Measurements from ENCODE around the gene PI4KB.

Gene PI4KB

GRCh38 chr1:151292207-151293030 is 34.8 kb downstream of the PI4KB start:
- DNase-seq, result no peak
- in situ Hi-C loops (cut with HindIII; ENCODE audit: low pct_ligation_motif_present, low sequenced_read_pairs), result no loop called here
- H3K27me3 ChIP-seq (replicated peaks), result no peaks in the 10 kb centered on the region
- no peak overlapping the region for H3K4me3 ChIP-seq (ENCODE audit: low read depth, low read length)
- H3K36me3 ChIP-seq (replicated peaks), result peaks cover 79% of the 10 kb centered on the region
- H3K27ac ChIP-seq, result no peak overlapping the region
- peak; percentile 20 for TF ChIP-seq CTCF (IDR thresholded peaks at IDR 0.05; ENCODE audit: low read depth, low read length, missing control alignments)

- Histone ChIP-seq H3K27ac (no peak overlapping the region), H3K36me3 (replicated peaks) (peaks cover 82% of the 10 kb centered on the region), H3K27me3 (replicated peaks) (no peaks in the 10 kb centered on the region), H3K4me3 (ENCODE audit: low read depth, low read length) (no peak overlapping the region)
- no peak for DNase-seq
- in situ Hi-C loops (cut with HindIII; ENCODE audit: low pct_ligation_motif_present, low sequenced_read_pairs), result no loop called here
- TF ChIP-seq CTCF (IDR thresholded peaks at IDR 0.05; ENCODE audit: low read depth, low read length, missing control alignments), result no peak
These were observed 36.4 kb downstream of the PI4KB start for GRCh38 chr1:151290709-151291303.

- H3K36me3 ChIP-seq (replicated peaks), result peaks cover 76% of the 10 kb centered on the region
- no peak for DNase-seq
- in situ Hi-C loops (cut with HindIII; ENCODE audit: low pct_ligation_motif_present, low sequenced_read_pairs), result no loop called here
- no peak overlapping the region for H3K27ac ChIP-seq
- no peak for TF ChIP-seq CTCF (IDR thresholded peaks at IDR 0.05; ENCODE audit: low read depth, low read length, missing control alignments)
- H3K4me3 ChIP-seq (ENCODE audit: low read depth, low read length), result no peak overlapping the region
- no peaks in the 10 kb centered on the region for H3K27me3 ChIP-seq (replicated peaks)
These were observed 37.1 kb downstream of the PI4KB start for GRCh38 chr1:151289991-151290708.

GRCh38 chr1:151289080-151289935 is 37.9 kb downstream of the PI4KB start:
- Histone ChIP-seq H3K36me3 (replicated peaks) (peaks cover 70% of the 10 kb centered on the region), H3K4me3 (ENCODE audit: low read depth, low read length) (no peak overlapping the region), H3K27me3 (replicated peaks) (no peaks in the 10 kb centered on the region), H3K27ac (no peak overlapping the region)
- no peak for TF ChIP-seq CTCF (IDR thresholded peaks at IDR 0.05; ENCODE audit: low read depth, low read length, missing control alignments)
- DNase-seq, result no peak
- in situ Hi-C loops (cut with HindIII; ENCODE audit: low pct_ligation_motif_present, low sequenced_read_pairs), result no loop called here

GRCh38 chr1:151288502-151288901 is 38.7 kb downstream of the PI4KB start:
- in situ Hi-C loops (cut with HindIII; ENCODE audit: low pct_ligation_motif_present, low sequenced_read_pairs), result no loop called here
- TF ChIP-seq CTCF (IDR thresholded peaks at IDR 0.05; ENCODE audit: low read depth, low read length, missing control alignments), result no peak

More at GRCh38 chr1:151288502-151288901, 38.7 kb downstream of the PI4KB start:
- Histone ChIP-seq H3K27me3 (replicated peaks) (no peaks in the 10 kb centered on the region), H3K4me3 (ENCODE audit: low read depth, low read length) (no peak overlapping the region), H3K36me3 (replicated peaks) (peaks cover 62% of the 10 kb centered on the region), H3K27ac (no peak overlapping the region)
- no peak for DNase-seq

Measured in brain microvascular endothelial cell (primary cell).